Measurements from ENCODE around the gene AHCYL2. TPM values are rescaled to one million over a fixed set of nuclear protein-coding genes. Genes with fewer than 3 reads are reported as not detected.
A peak's percentile ranks its signal among the peaks of the same experiment; 100 is the strongest.
"Not testable (repeated sequence)": the region's sequence is repeated elsewhere in the genome, so short reads cannot be mapped to it uniquely, and the experiment has no call there.

AHCYL2 gene
- polyA plus RNA-seq, 10 donors, result 10.6 to 19.7 (median 15.6) TPM

DNA sequence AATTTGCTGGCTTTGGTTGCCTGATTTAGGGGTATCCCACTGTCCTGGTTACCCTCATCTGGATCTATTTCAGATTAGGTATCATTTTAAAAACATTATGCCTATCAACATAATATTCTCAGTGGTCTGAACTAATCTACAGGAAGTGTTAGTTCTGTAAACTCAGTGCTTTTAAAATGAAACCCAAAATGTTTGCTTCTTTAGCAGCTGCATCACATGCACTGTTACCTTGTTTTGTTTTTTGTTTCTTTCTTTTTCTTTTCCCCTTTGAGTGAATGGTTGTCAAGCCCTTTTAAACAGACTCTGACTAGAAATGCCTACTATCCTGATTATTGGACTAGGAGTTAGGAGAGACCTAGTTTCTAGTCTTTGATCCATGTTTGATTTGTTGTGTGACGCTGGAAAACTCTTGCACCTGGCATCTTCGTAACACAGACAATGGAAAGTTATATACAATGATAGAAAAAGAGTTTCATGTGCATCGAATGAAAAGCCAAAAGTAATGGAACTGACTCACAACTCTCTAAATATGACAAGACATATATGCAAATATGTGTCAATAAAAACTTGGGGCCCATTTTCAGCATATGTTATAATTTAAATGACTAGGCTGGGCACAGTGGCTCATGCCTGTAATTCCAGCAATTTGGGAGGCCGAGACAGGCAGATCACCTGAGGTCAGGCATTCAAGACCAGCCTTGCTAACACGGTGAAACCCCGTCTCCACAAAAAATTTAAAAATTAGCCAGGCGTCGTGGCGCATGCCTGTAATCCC lies 157.1 kb downstream of the AHCYL2 start:
- no peak for DNase-seq

- no peak for DNase-seq
Observed at GRCh38 chr7:129383542-129384132, 158.8 kb downstream of the AHCYL2 start.

DNA sequence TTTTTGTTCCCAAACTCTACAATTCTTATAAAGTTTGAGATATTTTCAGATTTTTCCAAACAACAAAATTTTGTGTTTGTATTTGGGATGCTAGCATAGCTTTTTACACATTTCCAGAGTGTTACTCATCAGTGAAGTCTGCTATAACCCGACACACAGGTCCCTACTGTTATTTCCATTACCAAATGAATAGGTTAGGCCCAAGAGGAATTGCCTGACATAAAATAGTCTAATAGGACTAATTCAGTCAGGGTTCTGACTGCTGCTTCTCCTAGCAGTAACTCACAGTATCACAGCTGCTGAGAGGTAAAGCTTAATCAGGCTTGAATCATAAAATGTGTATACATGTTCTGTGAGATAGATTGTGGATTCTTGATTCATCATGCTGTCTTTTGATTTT lies 160.3 kb downstream of the AHCYL2 start:
- no peak for DNase-seq

- DNase-seq, result no peak
Observed at GRCh38 chr7:129385598-129385997, 160.8 kb downstream of the AHCYL2 start.

GRCh38 chr7:129386506-129386905 lies 161.7 kb downstream of the AHCYL2 start:
- DNase-seq, result no peak

- no peak for DNase-seq
Observed at GRCh38 chr7:129387537-129387936, 162.7 kb downstream of the AHCYL2 start.

DNA sequence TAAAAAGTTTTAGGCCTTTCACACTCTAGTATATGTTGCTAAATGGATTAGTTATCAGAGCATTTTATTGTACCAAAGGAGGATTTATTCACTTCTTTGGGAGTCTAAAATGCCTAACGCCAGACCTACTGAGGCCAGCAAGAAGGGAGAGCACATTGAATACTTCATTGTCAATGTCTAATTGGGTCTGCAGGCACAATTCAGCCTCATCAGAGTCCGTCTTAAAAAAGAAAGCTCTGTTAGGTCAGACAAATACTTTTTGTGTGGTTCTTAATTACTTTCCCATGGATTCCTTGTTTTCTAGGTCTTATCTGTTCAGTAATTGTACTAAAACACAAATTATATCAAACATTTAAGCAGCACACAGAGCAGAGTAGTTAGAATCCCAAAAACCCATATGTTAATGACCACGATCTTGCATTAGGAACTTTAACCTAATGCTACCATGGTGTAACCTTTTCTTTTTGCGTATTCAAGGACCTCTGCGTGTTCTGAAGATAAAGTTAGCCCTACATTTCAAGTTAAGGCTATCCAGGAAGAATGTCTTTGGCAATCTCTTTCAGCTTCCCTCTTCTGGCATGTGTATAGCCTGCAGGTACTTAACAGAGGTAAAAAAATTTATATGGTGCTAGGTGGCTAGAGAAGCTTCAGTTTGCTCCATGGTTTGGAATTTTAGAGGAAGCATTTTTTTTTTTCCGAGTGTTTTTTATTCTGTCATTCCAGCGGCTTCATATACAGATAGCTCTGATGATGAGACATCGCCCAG lies 163.7 kb downstream of the AHCYL2 start:
- DNase-seq, result no peak

GRCh38 chr7:129389829-129390228 lies 165.0 kb downstream of the AHCYL2 start:
- DNase-seq, result no peak

DNA sequence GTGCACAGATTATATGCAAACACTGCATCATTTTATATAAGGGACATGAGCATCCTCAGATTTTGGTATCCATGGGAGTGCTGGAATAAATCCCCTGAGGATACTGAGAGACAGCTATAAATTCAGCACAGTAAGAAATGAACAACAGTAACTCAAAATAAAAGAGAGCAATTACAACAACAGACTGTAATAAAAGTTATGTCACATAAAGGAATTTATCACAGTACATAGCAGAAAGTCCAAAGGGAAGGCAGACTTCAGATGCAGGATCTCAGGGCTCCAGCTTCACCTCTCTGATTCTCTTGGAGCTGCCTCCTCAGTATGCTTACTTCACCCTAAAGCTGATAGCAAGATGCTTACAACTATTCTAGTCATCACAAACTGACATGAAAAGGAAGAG lies 165.5 kb downstream of the AHCYL2 start:
- no peak for DNase-seq

GRCh38 chr7:129391546-129392171 lies 166.8 kb downstream of the AHCYL2 start:
- peak in 1 of 3 donors; percentile 10 for DNase-seq

DNA sequence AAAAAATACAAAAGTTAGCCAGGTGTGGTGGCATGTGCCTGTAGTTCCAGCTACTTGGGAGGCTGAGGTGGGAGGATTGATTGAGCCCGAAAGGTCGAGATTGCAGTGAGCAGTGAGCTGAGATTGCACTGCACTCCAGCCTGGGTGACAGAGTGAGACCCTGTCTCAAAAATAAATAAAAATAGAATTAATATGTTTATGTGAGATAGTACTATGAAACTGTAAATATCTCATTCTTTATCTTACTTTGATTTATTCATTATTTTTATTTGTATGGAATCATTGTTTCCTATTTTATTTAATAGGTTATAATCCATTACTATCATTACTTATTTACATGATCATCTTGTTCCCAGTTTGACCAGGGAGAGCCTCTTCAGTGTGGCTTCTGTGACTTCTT lies 168.4 kb downstream of the AHCYL2 start:
- no peak for DNase-seq

- no peak for DNase-seq
Observed at GRCh38 chr7:129394101-129394500, 169.3 kb downstream of the AHCYL2 start.

- no peak for DNase-seq
Observed at GRCh38 chr7:129394982-129395914, 170.4 kb downstream of the AHCYL2 start.

DNA sequence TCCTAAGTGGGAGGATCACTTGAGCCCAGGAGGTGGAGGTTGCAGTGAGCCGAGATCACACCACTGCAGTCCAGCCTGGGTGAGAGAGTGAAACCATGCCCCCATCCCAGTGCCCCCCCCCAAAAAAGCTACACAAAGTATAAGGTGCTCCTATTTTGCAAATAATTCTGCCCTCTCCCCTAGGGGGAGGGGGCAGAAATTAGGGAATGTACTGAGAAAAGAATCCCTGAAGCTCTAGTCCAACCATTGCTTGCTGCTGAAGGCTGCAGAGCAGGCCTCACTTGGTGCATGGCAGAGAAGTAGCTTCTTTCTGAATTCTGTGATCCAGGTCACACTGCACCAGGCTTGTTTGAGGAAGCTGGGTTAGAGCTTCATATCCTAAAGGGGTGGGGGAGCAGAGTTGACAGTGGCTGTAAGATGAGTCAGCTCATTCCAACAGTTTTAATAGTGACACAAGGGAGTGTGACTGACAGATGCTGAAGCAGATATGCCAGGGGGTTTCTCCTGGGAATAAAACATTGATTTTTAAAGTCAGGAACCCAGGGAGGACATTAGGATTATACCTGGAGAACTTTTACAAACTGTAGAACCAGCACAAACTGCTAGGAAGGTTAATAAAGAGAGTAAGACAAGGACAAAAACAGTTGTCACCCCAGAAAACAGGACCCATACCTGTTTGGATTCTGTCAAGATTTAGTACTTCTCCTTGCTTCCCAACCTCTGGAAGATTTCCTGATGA lies 176.6 kb downstream of the AHCYL2 start:
- DNase-seq, result peak in 2 of 3 donors; percentile 4 to 13

DNA sequence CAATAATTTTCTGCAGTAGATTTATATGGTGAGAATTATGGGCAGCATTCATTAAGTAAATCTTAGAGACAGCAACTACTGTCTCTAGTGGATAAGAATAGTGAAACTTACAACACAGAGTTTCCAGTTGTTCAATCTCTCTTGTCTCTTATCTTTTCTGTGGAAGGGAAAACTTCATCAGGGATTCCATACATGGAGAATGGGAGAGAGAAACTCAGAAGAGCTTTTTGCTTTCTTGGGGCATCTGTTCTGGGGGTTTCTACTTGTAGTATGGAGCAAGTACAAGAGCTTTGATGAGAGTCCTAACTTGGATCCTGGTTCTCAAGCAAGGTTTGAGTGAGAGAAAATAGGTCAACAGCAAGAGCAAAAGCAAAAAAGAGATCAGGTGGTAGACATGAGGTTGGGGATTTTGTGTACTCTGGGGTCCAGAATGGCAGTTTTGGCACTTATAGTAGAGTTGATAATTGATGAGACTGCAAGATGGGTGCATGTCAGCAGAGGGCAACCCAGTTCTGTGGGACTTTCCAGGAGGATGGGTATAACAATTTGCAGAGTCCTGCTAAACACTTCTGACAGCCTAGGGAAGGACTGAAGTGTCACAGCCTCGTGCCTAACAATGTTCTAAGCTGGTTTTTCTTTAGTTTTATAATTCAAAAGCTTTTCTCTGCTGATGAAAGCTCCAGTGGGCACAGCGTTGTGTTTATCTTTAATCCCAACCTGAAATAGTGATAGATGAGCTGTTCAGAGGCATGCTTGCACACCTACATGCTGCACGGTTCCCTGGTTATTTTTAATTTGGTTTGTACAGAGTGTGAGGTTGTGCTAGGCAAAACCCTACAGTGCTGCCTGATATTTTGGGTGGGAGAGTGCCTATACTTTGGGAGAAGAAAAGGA lies 177.4 kb downstream of the AHCYL2 start:
- no peak for DNase-seq

- DNase-seq, result no peak
Observed at GRCh38 chr7:129405527-129405926, 180.7 kb downstream of the AHCYL2 start.

DNA sequence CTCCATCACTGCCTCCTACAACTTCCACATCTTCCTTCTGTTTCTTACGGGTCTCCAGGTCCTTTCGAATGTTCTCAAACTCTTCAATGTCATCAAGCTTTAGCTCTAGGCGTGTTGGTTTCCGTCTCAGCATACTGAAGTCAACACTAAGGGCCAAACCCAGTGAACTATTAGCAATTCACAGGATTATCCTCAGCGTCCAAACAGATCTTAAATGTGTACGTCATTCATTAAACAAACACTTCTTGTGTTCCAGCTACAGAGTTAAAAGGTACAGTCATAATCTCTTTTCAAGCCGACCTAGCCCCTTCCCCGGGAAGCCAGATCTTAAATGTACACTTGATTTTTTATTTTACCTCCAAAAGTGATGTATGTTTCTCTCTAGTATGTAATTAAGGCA lies 185.4 kb downstream of the AHCYL2 start:
- not testable (repeated sequence) for DNase-seq

GRCh38 chr7:129412501-129412900 lies 187.7 kb downstream of the AHCYL2 start:
- no peak for DNase-seq

- DNase-seq, result no peak
Observed at GRCh38 chr7:129417073-129417472, 192.2 kb downstream of the AHCYL2 start.
